ENCODE measurements around the gene RALGAPA1. TPM values are rescaled to one million over a fixed set of nuclear protein-coding genes. Genes with fewer than 3 reads are reported as not detected.
"Not testable (repeated sequence)": the region's sequence is repeated elsewhere in the genome, so short reads cannot be mapped to it uniquely, and the experiment has no call there.

Gene RALGAPA1
- total and polyA plus RNA-seq, 2 donors = 24.1 to 28.7 TPM

GRCh38 chr14:35777550-35777949, 31.5 kb downstream of the RALGAPA1 start:
- not testable (repeated sequence) for H3K27me3 ChIP-seq (ENCODE audit: control insufficient read depth in 2 of 2, insufficient read depth in 1 of 2, low read length in 1 of 2); H3K4me3 ChIP-seq (ENCODE audit: low read length in 2 of 2); H3K36me3 ChIP-seq (ENCODE audit: control insufficient read depth in 2 of 2, insufficient read depth in 2 of 2, low read length in 1 of 2); H3K27ac ChIP-seq (ENCODE audit: low read depth in 1 of 2, low read length in 1 of 2); H3K9me3 ChIP-seq (ENCODE audit: control insufficient read depth in 2 of 2, insufficient read depth in 1 of 2, low read length in 1 of 2); DNase-seq (ENCODE audit: low read depth in 6 of 9, low spot score in 9 of 9); H3K4me1 ChIP-seq (ENCODE audit: control insufficient read depth in 2 of 2, insufficient read depth in 2 of 2, low read length in 2 of 2)
- 97% methylated on average over 5 of the region's 5 CpGs for WGBS

- no peaks in the 10 kb centered on the region for H3K9me3 ChIP-seq (ENCODE audit: control insufficient read depth in 2 of 2, insufficient read depth in 1 of 2, low read length in 1 of 2)
- no peak for DNase-seq (ENCODE audit: low read depth in 6 of 9, low spot score in 9 of 9)
- H3K4me3 ChIP-seq (ENCODE audit: low read length in 2 of 2) = no peak overlapping the region
- no peaks in the 10 kb centered on the region for H3K4me1 ChIP-seq (ENCODE audit: control insufficient read depth in 2 of 2, insufficient read depth in 2 of 2, low read length in 2 of 2)
- H3K27ac ChIP-seq (ENCODE audit: low read depth in 1 of 2, low read length in 1 of 2) = no peak overlapping the region
- over 99% methylated on average over 4 of the region's 4 CpGs for WGBS
- no peaks in the 10 kb centered on the region for H3K36me3 ChIP-seq (ENCODE audit: control insufficient read depth in 2 of 2, insufficient read depth in 2 of 2, low read length in 1 of 2)
- H3K27me3 ChIP-seq (ENCODE audit: control insufficient read depth in 2 of 2, insufficient read depth in 1 of 2, low read length in 1 of 2) = no peaks in the 10 kb centered on the region
These were observed 32.3 kb downstream of the RALGAPA1 start for GRCh38 chr14:35776823-35777222.

GRCh38 chr14:35776085-35776484, 33.0 kb downstream of the RALGAPA1 start:
- H3K4me3 ChIP-seq (ENCODE audit: low read length in 2 of 2); H3K9me3 ChIP-seq (ENCODE audit: control insufficient read depth in 2 of 2, insufficient read depth in 1 of 2, low read length in 1 of 2); DNase-seq (ENCODE audit: low read depth in 6 of 9, low spot score in 9 of 9); H3K27me3 ChIP-seq (ENCODE audit: control insufficient read depth in 2 of 2, insufficient read depth in 1 of 2, low read length in 1 of 2); H3K4me1 ChIP-seq (ENCODE audit: control insufficient read depth in 2 of 2, insufficient read depth in 2 of 2, low read length in 2 of 2); H3K36me3 ChIP-seq (ENCODE audit: control insufficient read depth in 2 of 2, insufficient read depth in 2 of 2, low read length in 1 of 2); H3K27ac ChIP-seq (ENCODE audit: low read depth in 1 of 2, low read length in 1 of 2): not testable (repeated sequence)
- 91% methylated on average over 5 of the region's 5 CpGs for WGBS

- WGBS = 43% methylated on average over 2 of the region's 2 CpGs
- Histone ChIP-seq H3K27ac (ENCODE audit: low read depth in 1 of 2, low read length in 1 of 2) (no peak overlapping the region), H3K9me3 (ENCODE audit: control insufficient read depth in 2 of 2, insufficient read depth in 1 of 2, low read length in 1 of 2) (no peaks in the 10 kb centered on the region), H3K27me3 (ENCODE audit: control insufficient read depth in 2 of 2, insufficient read depth in 1 of 2, low read length in 1 of 2) (no peaks in the 10 kb centered on the region), H3K4me3 (ENCODE audit: low read length in 2 of 2) (no peak overlapping the region), H3K36me3 (ENCODE audit: control insufficient read depth in 2 of 2, insufficient read depth in 2 of 2, low read length in 1 of 2) (no peaks in the 10 kb centered on the region), H3K4me1 (ENCODE audit: control insufficient read depth in 2 of 2, insufficient read depth in 2 of 2, low read length in 2 of 2) (peaks cover 0 to 3% of the 10 kb centered on the region in 2 donors)
- peak in 3 of 9 donors; percentile 1 to 29 (median 10) for DNase-seq (ENCODE audit: low read depth in 6 of 9, low spot score in 9 of 9)
These were observed 42.4 kb downstream of the RALGAPA1 start for GRCh38 chr14:35766700-35767082.

- no peak overlapping the region for H3K27ac ChIP-seq (ENCODE audit: low read depth in 1 of 2, low read length in 1 of 2)
- no peaks in the 10 kb centered on the region for H3K36me3 ChIP-seq (ENCODE audit: control insufficient read depth in 2 of 2, insufficient read depth in 2 of 2, low read length in 1 of 2)
- WGBS = 98% methylated on average over 5 of the region's 5 CpGs
These were observed 42.9 kb downstream of the RALGAPA1 start for GRCh38 chr14:35766036-35766699.

GRCh38 chr14:35761922-35762321, 47.2 kb downstream of the RALGAPA1 start:
- no peak for DNase-seq (ENCODE audit: low read depth in 6 of 9, low spot score in 9 of 9)
- H3K27ac ChIP-seq (ENCODE audit: low read depth in 1 of 2, low read length in 1 of 2) = no peak overlapping the region
- H3K36me3 ChIP-seq (ENCODE audit: control insufficient read depth in 2 of 2, insufficient read depth in 2 of 2, low read length in 1 of 2) = peaks cover 0 to 5% of the 10 kb centered on the region in 2 donors
- WGBS = 98% methylated on average over 4 of the region's 4 CpGs
- no peak overlapping the region for H3K4me3 ChIP-seq (ENCODE audit: low read length in 2 of 2)
- no peaks in the 10 kb centered on the region for H3K9me3 ChIP-seq (ENCODE audit: control insufficient read depth in 2 of 2, insufficient read depth in 1 of 2, low read length in 1 of 2)
- no peaks in the 10 kb centered on the region for H3K27me3 ChIP-seq (ENCODE audit: control insufficient read depth in 2 of 2, insufficient read depth in 1 of 2, low read length in 1 of 2)
- H3K4me1 ChIP-seq (ENCODE audit: control insufficient read depth in 2 of 2, insufficient read depth in 2 of 2, low read length in 2 of 2) = peaks cover 0 to 3% of the 10 kb centered on the region in 2 donors

More at GRCh38 chr14:35766036-35766699, 42.9 kb downstream of the RALGAPA1 start:
- H3K9me3 ChIP-seq (ENCODE audit: control insufficient read depth in 2 of 2, insufficient read depth in 1 of 2, low read length in 1 of 2) = no peaks in the 10 kb centered on the region
- H3K4me3 ChIP-seq (ENCODE audit: low read length in 2 of 2) = no peak overlapping the region
- H3K4me1 ChIP-seq (ENCODE audit: control insufficient read depth in 2 of 2, insufficient read depth in 2 of 2, low read length in 2 of 2) = peaks cover 0 to 3% of the 10 kb centered on the region in 2 donors
- H3K27me3 ChIP-seq (ENCODE audit: control insufficient read depth in 2 of 2, insufficient read depth in 1 of 2, low read length in 1 of 2) = no peaks in the 10 kb centered on the region
- no peak for DNase-seq (ENCODE audit: low read depth in 6 of 9, low spot score in 9 of 9)

GRCh38 chr14:35760143-35760542, 49.0 kb downstream of the RALGAPA1 start:
- WGBS = 100% methylated on average over 1 of the region's 1 CpG
- Histone ChIP-seq H3K27ac (ENCODE audit: low read depth in 1 of 2, low read length in 1 of 2) (no peak overlapping the region), H3K27me3 (ENCODE audit: control insufficient read depth in 2 of 2, insufficient read depth in 1 of 2, low read length in 1 of 2) (no peaks in the 10 kb centered on the region), H3K36me3 (ENCODE audit: control insufficient read depth in 2 of 2, insufficient read depth in 2 of 2, low read length in 1 of 2) (peaks cover 0 to 12% of the 10 kb centered on the region in 2 donors), H3K4me3 (ENCODE audit: low read length in 2 of 2) (no peak overlapping the region), H3K4me1 (ENCODE audit: control insufficient read depth in 2 of 2, insufficient read depth in 2 of 2, low read length in 2 of 2) (no peaks in the 10 kb centered on the region), H3K9me3 (ENCODE audit: control insufficient read depth in 2 of 2, insufficient read depth in 1 of 2, low read length in 1 of 2) (no peaks in the 10 kb centered on the region)
- DNase-seq (ENCODE audit: low read depth in 6 of 9, low spot score in 9 of 9) = no peak

GRCh38 chr14:35758523-35759129, 50.5 kb downstream of the RALGAPA1 start:
- no peak overlapping the region for H3K27ac ChIP-seq (ENCODE audit: low read depth in 1 of 2, low read length in 1 of 2)
- DNase-seq (ENCODE audit: low read depth in 6 of 9, low spot score in 9 of 9) = no peak
- no peak overlapping the region for H3K4me3 ChIP-seq (ENCODE audit: low read length in 2 of 2)
- no peaks in the 10 kb centered on the region for H3K4me1 ChIP-seq (ENCODE audit: control insufficient read depth in 2 of 2, insufficient read depth in 2 of 2, low read length in 2 of 2)
- H3K27me3 ChIP-seq (ENCODE audit: control insufficient read depth in 2 of 2, insufficient read depth in 1 of 2, low read length in 1 of 2) = no peaks in the 10 kb centered on the region
- no peaks in the 10 kb centered on the region for H3K9me3 ChIP-seq (ENCODE audit: control insufficient read depth in 2 of 2, insufficient read depth in 1 of 2, low read length in 1 of 2)
- H3K36me3 ChIP-seq (ENCODE audit: control insufficient read depth in 2 of 2, insufficient read depth in 2 of 2, low read length in 1 of 2) = peaks cover 0 to 12% of the 10 kb centered on the region in 2 donors
- WGBS = 98% methylated on average over 3 of the region's 3 CpGs

GRCh38 chr14:35754671-35755070, 54.4 kb downstream of the RALGAPA1 start:
- peaks cover 0 to 7% of the 10 kb centered on the region in 2 donors for H3K36me3 ChIP-seq (ENCODE audit: control insufficient read depth in 2 of 2, insufficient read depth in 2 of 2, low read length in 1 of 2)
- DNase-seq (ENCODE audit: low read depth in 6 of 9, low spot score in 9 of 9) = no peak

More at GRCh38 chr14:35754671-35755070, 54.4 kb downstream of the RALGAPA1 start:
- Histone ChIP-seq H3K9me3 (ENCODE audit: control insufficient read depth in 2 of 2, insufficient read depth in 1 of 2, low read length in 1 of 2) (no peaks in the 10 kb centered on the region), H3K4me1 (ENCODE audit: control insufficient read depth in 2 of 2, insufficient read depth in 2 of 2, low read length in 2 of 2) (no peaks in the 10 kb centered on the region), H3K27ac (ENCODE audit: low read depth in 1 of 2, low read length in 1 of 2) (no peak overlapping the region), H3K4me3 (ENCODE audit: low read length in 2 of 2) (no peak overlapping the region), H3K27me3 (ENCODE audit: control insufficient read depth in 2 of 2, insufficient read depth in 1 of 2, low read length in 1 of 2) (no peaks in the 10 kb centered on the region)

All from thymus (tissue), 11 donors.